HCT116 (cell line): ENCODE measurements around the gene FOXO6. TPM values are rescaled to one million over a fixed set of nuclear protein-coding genes. Genes with fewer than 3 reads are reported as not detected.

Experiments
- ATAC-seq: fragments of 200-7000 bp; cut with Tn5 transposase; 2 replicates; pipeline ENCODE4 v1.9.1; 2020; ENCODE audit warnings: mild to moderate bottlenecking, moderate library complexity
- BruUV-seq: library from RNA; stranded (reverse); fragments of 400-500 nt; replicated peaks from 2 replicates; lab custom pipeline; 2021; lab: Mats Ljungman, UMichigan
- CTCF ChIA-PET: fragments of 300-600 bp; sonication (Branson Sonifier 250); formaldehyde crosslinking; loops from one replicate; lab custom pipeline; 2021; ENCODE audit warnings: antibody characterized with exemption; lab: Charles Lee
- POLR2A ChIA-PET: fragments of 300-600, 350-600 bp; sonication (Branson Sonifier 250); formaldehyde crosslinking; loops from one replicate; lab custom pipeline; 2021; ENCODE audit warnings: antibody characterized with exemption; lab: Charles Lee
- RAD21 ChIA-PET, 2 experiments: fragments of 300-600 bp; sonication (Branson Sonifier 250); formaldehyde crosslinking; loops; one replicate each; lab custom pipeline; 2023; ENCODE audit warnings: low total read pairs in 2 of 2; ENCODE audit not compliant: uncharacterized antibody in 2 of 2, unreplicated experiment in 2 of 2, low non-redundant PET in 1 of 2; lab: Charles Lee
- DNase-seq: peaks from one replicate; pipeline ENCODE4 v3.0.0-alpha.2; 2010; ENCODE audit warnings: low read depth, low spot score
- H2AFZ ChIP-seq: fragments of 200-600 bp; shearing (Covaris generic), sonication (generic); 2 replicates; pipeline ENCODE4 v1.6.1; 2017; ENCODE audit warnings: low read depth, mixed run types, mixed read lengths, antibody characterized with exemption, low read length; ENCODE audit not compliant: poor library complexity, severe bottlenecking
- H3K27ac ChIP-seq: 2 replicates; pipeline ENCODE4 v1.5.1; 2012; ENCODE audit warnings: low read depth, low read length
- H3K27me3 ChIP-seq: fragments of 200-600 bp; sonication (generic); 2 replicates; pipeline ENCODE4 v1.6.1; 2016; ENCODE audit warnings: mixed run types, low read length, mixed read lengths; ENCODE audit not compliant: insufficient read depth
- H3K36me3 ChIP-seq, 2 experiments: fragments of 200-500 bp in 1 of 2; fragments of 200-600 bp in 1 of 2; sonication (Bioruptor generic) in 1 of 2; sonication (generic) in 1 of 2; 2 replicates each; pipeline versions ENCODE4 v1.5.1 to v1.6.1; 2014 to 2016; ENCODE audit warnings: low read length in 2 of 2, inconsistent platforms in 1 of 2, mixed read lengths in 1 of 2, mixed run types in 1 of 2; ENCODE audit not compliant: insufficient read depth in 2 of 2, control insufficient read depth in 1 of 2
- H3K4me1 ChIP-seq, 2 experiments: fragments of 200-600 bp in 1 of 2; sonication (generic) in 1 of 2; 2 replicates each; pipeline versions ENCODE4 v1.5.1 to v1.6.1; 2012 to 2017; ENCODE audit warnings: low read length in 2 of 2, inconsistent platforms in 1 of 2, mild to moderate bottlenecking in 1 of 2, mixed read lengths in 1 of 2, mixed run types in 1 of 2, moderate library complexity in 1 of 2; ENCODE audit not compliant: insufficient read depth in 2 of 2, control insufficient read depth in 1 of 2
- H3K4me2 ChIP-seq: fragments of 200-600 bp; sonication (generic); 2 replicates; pipeline ENCODE4 v1.6.1; 2017; ENCODE audit warnings: mixed run types, low read length, mixed read lengths
- H3K4me3 ChIP-seq, 2 experiments: fragments of 200-600 bp in 1 of 2; sonication (generic) in 1 of 2; replicated peaks in 1 of 2; 2 replicates each; pipeline ENCODE4 v1.5.1; 2011 to 2016; ENCODE audit warnings: low read length in 2 of 2, control low read depth in 1 of 2, low read depth in 1 of 2, mild to moderate bottlenecking in 1 of 2, mixed read lengths in 1 of 2, mixed run types in 1 of 2
- H3K79me2 ChIP-seq: fragments of 200-600 bp; sonication (generic); 2 replicates; pipeline ENCODE4 v1.6.1; 2017; ENCODE audit warnings: mild to moderate bottlenecking, mixed run types, low read length, moderate library complexity, mixed read lengths; ENCODE audit not compliant: insufficient read depth
- H3K9ac ChIP-seq: fragments of 200-600 bp; sonication (generic); 2 replicates; pipeline ENCODE4 v1.6.1; 2016; ENCODE audit warnings: low read length, mixed read lengths
- H3K9me2 ChIP-seq: fragments of 200-600 bp; sonication (generic), shearing (Covaris generic); 2 replicates; pipeline ENCODE4 v1.6.1; 2017; ENCODE audit warnings: mixed run types, mild to moderate bottlenecking, moderate library complexity; ENCODE audit not compliant: insufficient read depth
- H3K9me3 ChIP-seq, 2 experiments: fragments of 200-500 bp in 1 of 2; fragments of 200-600 bp in 1 of 2; sonication (Bioruptor generic) in 1 of 2; sonication (generic) in 1 of 2; 2 replicates each; pipeline ENCODE4 v1.6.1; 2014 to 2017; ENCODE audit warnings: low read length in 2 of 2, mixed read lengths in 2 of 2, inconsistent platforms in 1 of 2, low read depth in 1 of 2, mild to moderate bottlenecking in 1 of 2, mixed run types in 1 of 2, moderate library complexity in 1 of 2; ENCODE audit not compliant: control insufficient read depth in 1 of 2, insufficient read depth in 1 of 2
- H4K20me1 ChIP-seq: fragments of 200-600 bp; sonication (generic), shearing (Covaris generic); 2 replicates; pipeline ENCODE4 v1.6.1; 2017; ENCODE audit warnings: mixed run types, mild to moderate bottlenecking, moderate library complexity; ENCODE audit not compliant: insufficient read depth
- CBX3 ChIP-seq: IDR thresholded peaks from 2 replicates; pipeline ENCODE4 v1.6.1; 2012; ENCODE audit warnings: low read depth
- CEBPB ChIP-seq: IDR thresholded peaks from 2 replicates; pipeline ENCODE4 v1.6.1; 2012; ENCODE audit warnings: low read depth
- EZH2 ChIP-seq: fragments of 200-600 bp; sonication (generic); IDR thresholded peaks from 2 replicates; pipeline ENCODE4 v1.6.1; 2017; ENCODE audit warnings: antibody characterized with exemption, mixed run types
- EZH2phosphoT487 ChIP-seq: fragments of 200-600 bp; IDR thresholded peaks from 2 replicates; pipeline ENCODE4 v1.6.1; 2018; ENCODE audit warnings: antibody characterized with exemption, borderline replicate concordance
- FOSL1 ChIP-seq: IDR thresholded peaks from 2 replicates; pipeline ENCODE4 v1.6.1; 2012; ENCODE audit warnings: low read depth
- JUND ChIP-seq: IDR thresholded peaks from 2 replicates; pipeline ENCODE4 v1.6.1; 2012
- POLR2AphosphoS5 ChIP-seq: IDR thresholded peaks from 2 replicates; pipeline ENCODE4 v1.6.1; 2011; ENCODE audit warnings: mild to moderate bottlenecking, low read depth, low read length, moderate library complexity
- RAD21 ChIP-seq: IDR thresholded peaks from 2 replicates; pipeline ENCODE4 v1.6.1; 2012; ENCODE audit warnings: low read depth, mild to moderate bottlenecking
- SIN3A ChIP-seq: IDR thresholded peaks from 2 replicates; pipeline ENCODE4 v1.6.1; 2012; ENCODE audit warnings: low read depth
- SRF ChIP-seq: IDR thresholded peaks from 2 replicates; pipeline ENCODE4 v1.6.1; 2012; ENCODE audit warnings: low read depth
- TCF7L2 ChIP-seq: IDR thresholded peaks from 2 replicates; pipeline ENCODE4 v1.7.0; 2011; ENCODE audit warnings: borderline replicate concordance, inconsistent platforms; ENCODE audit not compliant: insufficient read depth, insufficient read length; ENCODE audit errors: extremely low read depth
- YY1 ChIP-seq: IDR thresholded peaks from 2 replicates; pipeline ENCODE4 v1.6.1; 2011; ENCODE audit warnings: low read length, low read depth, moderate library complexity, mild to moderate bottlenecking; ENCODE audit not compliant: insufficient replicate concordance; ENCODE audit errors: extremely low read depth
- ZFX ChIP-seq: fragments of 450-650 bp; IDR thresholded peaks from 2 replicates; pipeline ENCODE4 v1.6.1; 2017
- ZNF274 ChIP-seq: fragments of 200-500 bp; sonication (Bioruptor generic); IDR thresholded peaks from 2 replicates; pipeline ENCODE4 v1.6.1; 2014; ENCODE audit warnings: mild to moderate bottlenecking, low read depth, low read length, inconsistent platforms
- intact Hi-C: fragments of 100-400 bp; cut with micrococcal nuclease; formaldehyde crosslinking; loops from 2 replicates; pipeline ENCODE4 v1.10.0; 2022
- total RNA-seq: library from RNA; stranded (reverse); gene quantifications from one replicate; pipeline ENCODE4 v1.2.1, GENCODE V29; 2021; ENCODE audit not compliant: unreplicated experiment
- TF ChIP-seq, protein P1 (sequence below): IDR thresholded peaks from 2 replicates; pipeline ENCODE4 v1.6.1; 2012
- TF ChIP-seq, protein P2 (sequence below): IDR thresholded peaks from 2 replicates; pipeline ENCODE4 v1.6.1; 2012
- TF ChIP-seq, protein P3 (sequence below): IDR thresholded peaks from 2 replicates; pipeline ENCODE4 v1.6.1; 2012; ENCODE audit warnings: low read depth

Gene FOXO6
- total RNA-seq, 1 experiment from 2014 or later, result 7.0 TPM

DNA sequence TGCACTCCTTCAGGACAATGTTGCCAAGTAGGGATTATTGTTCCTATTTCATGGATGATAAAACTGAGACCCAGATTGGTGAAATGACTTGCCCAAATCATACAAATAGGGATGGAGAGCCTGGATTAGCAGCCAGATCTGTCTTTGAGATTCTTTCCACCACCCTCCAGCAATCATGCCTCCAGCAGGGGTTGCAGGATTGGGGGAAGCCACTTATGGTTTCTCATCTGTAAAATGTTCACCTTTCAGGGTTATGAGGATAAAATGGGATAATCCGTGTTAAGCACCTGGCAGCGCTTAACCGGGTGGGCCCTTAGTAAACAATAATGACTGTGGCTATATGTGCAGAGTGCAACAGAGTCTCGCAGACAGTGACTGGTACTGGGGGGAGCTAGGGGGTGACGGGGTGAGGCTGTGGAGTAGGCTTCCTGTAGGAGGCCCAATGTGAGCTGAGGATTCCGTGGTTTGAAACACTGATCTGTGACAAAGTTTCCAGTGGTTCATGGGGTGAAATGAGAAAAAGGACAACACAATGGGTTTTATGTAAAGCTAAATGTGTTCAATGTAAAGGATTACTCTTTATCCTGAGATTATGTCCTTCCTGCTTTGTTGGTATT is 33.7 kb upstream of the FOXO6 start:
- Histone ChIP-seq H3K9me2 (no peaks in the 10 kb centered on the region), H3K9ac (no peak overlapping the region), H3K27me3 (no peaks in the 10 kb centered on the region), H3K4me2 (no peak overlapping the region), H3K4me3 (no peak overlapping the region), H3K27ac (no peak overlapping the region), H3K36me3 (no peaks in the 10 kb centered on the region), H3K9me3 (no peaks in the 10 kb centered on the region), H2AFZ (no peak overlapping the region), H3K4me1 (peaks cover 0 to 16% of the 10 kb centered on the region in 2 experiments; a peak in 2 of 4 replicates), H3K79me2 (no peaks in the 10 kb centered on the region), H4K20me1 (no peaks in the 10 kb centered on the region)
- BruUV-seq, result no TSS peak
- ChIA-PET RAD21 (no interaction called here), CTCF (no interaction called here), POLR2A (interaction anchor here (1.6 kb wide), 1 partner anchor 14 kb away, joined by 3 read pairs; no protein-coding TSS in a partner anchor)
- no peak for DNase-seq
- intact Hi-C loops, result no loop called here
- no peak for TF ChIP-seq RAD21
- TF ChIP-seq SRF, result no peak
- no peak for TF ChIP-seq POLR2AphosphoS5
- no peak for TF ChIP-seq CEBPB
- no peak for TF ChIP-seq CBX3
- TF ChIP-seq ZNF274, result no peak
- no peak for TF ChIP-seq YY1
- TF ChIP-seq EZH2, result no peak
- TF ChIP-seq ZFX, result no peak
- TF ChIP-seq FOSL1, result no peak
- no peak for TF ChIP-seq EZH2phosphoT487
- TF ChIP-seq, protein P1, sequence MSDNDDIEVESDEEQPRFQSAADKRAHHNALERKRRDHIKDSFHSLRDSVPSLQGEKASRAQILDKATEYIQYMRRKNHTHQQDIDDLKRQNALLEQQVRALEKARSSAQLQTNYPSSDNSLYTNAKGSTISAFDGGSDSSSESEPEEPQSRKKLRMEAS, result no peak
- no peak for TF ChIP-seq SIN3A
- no peak for TF ChIP-seq JUND
- no peak for TF ChIP-seq TCF7L2
- TF ChIP-seq, protein P2, sequence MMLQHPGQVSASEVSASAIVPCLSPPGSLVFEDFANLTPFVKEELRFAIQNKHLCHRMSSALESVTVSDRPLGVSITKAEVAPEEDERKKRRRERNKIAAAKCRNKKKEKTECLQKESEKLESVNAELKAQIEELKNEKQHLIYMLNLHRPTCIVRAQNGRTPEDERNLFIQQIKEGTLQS, result no peak
- TF ChIP-seq, protein P3, sequence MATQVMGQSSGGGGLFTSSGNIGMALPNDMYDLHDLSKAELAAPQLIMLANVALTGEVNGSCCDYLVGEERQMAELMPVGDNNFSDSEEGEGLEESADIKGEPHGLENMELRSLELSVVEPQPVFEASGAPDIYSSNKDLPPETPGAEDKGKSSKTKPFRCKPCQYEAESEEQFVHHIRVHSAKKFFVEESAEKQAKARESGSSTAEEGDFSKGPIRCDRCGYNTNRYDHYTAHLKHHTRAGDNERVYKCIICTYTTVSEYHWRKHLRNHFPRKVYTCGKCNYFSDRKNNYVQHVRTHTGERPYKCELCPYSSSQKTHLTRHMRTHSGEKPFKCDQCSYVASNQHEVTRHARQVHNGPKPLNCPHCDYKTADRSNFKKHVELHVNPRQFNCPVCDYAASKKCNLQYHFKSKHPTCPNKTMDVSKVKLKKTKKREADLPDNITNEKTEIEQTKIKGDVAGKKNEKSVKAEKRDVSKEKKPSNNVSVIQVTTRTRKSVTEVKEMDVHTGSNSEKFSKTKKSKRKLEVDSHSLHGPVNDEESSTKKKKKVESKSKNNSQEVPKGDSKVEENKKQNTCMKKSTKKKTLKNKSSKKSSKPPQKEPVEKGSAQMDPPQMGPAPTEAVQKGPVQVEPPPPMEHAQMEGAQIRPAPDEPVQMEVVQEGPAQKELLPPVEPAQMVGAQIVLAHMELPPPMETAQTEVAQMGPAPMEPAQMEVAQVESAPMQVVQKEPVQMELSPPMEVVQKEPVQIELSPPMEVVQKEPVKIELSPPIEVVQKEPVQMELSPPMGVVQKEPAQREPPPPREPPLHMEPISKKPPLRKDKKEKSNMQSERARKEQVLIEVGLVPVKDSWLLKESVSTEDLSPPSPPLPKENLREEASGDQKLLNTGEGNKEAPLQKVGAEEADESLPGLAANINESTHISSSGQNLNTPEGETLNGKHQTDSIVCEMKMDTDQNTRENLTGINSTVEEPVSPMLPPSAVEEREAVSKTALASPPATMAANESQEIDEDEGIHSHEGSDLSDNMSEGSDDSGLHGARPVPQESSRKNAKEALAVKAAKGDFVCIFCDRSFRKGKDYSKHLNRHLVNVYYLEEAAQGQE, result no peak
- ATAC-seq, result no peak
